Right cardiac atrium (tissue), 5 donors: ENCODE measurements around the gene PTPRM. TPM values are rescaled to one million over a fixed set of nuclear protein-coding genes. Genes with fewer than 3 reads are reported as not detected.
"Not testable (repeated sequence)": the region's sequence is repeated elsewhere in the genome, so short reads cannot be mapped to it uniquely, and the experiment has no call there.

Experiments used
- ATAC-seq, 2 donors: fragments of 200-7000 bp; cut with Tn5 transposase; one replicate each; pipeline versions ENCODE4 v1.8.0 to v1.9.1; 2020; ENCODE audit warnings: moderate library complexity in 2 of 2, mild to moderate bottlenecking in 1 of 2
- DNase-seq, 3 donors: peaks; one replicate each; pipeline ENCODE4 v3.0.0-alpha.2; 2020
- H3K27ac ChIP-seq: one replicate; pipeline ENCODE4 v1.5.1; 2013; ENCODE audit warnings: mild to moderate bottlenecking, low read length, control low read depth, moderate library complexity
- H3K27me3 ChIP-seq: one replicate; pipeline ENCODE4 v1.6.1; 2013; ENCODE audit not compliant: control insufficient read depth, insufficient read depth
- H3K4me1 ChIP-seq: one replicate; pipeline ENCODE4 v1.6.1; 2013; ENCODE audit warnings: low read length; ENCODE audit not compliant: control insufficient read depth, insufficient read depth
- H3K4me3 ChIP-seq: one replicate; pipeline ENCODE4 v1.5.1; 2013; ENCODE audit warnings: low read length, control low read depth
- H3K9me3 ChIP-seq: one replicate; pipeline ENCODE4 v1.6.1; 2013; ENCODE audit warnings: low read length; ENCODE audit not compliant: control insufficient read depth
- WGBS: extraction: QIAGEN DNeasy Blood & Tissue Kit; methylation state at CpG from one replicate; pipeline ENCODE4 v1.1.7; 2013; 5-methylcytosine and 5-hydroxymethylcytosine counted together
- intact Hi-C, 4 donors: fragments of 100-400 bp; cut with DNase I; formaldehyde crosslinking; loops; one replicate each; pipeline versions ENCODE4 v1.11.0 to v1.14.0; 2022 to 2023
- polyA plus RNA-seq: library from polyadenylated mRNA; stranded (reverse); fragments of 200-250 nt; gene quantifications from one replicate; pipeline ENCODE4 v1.2.3, GENCODE V29; 2013
- total RNA-seq, 4 donors: library from RNA; stranded (reverse); fragmentation: NEBNext Ultra II Directional; extraction: Animal tissue kit (Norgen Biotek cat#: 25700); gene quantifications; one replicate each; pipeline ENCODE4 v1.2.1, GENCODE V29; 2021
- donor health status: healthy with polysubstance abuse.
- donor health status: DM: no; HTN: yes; CAD: no.
- donor health status: DM: no; HTN: no; CAD: no.
- donor health status: DM: no; HTN: yes; CAD: no; lungs with severe emphysema.
- donor health status: DM: yes; HTN: yes; CAD: no.

The PTPRM gene
- total and polyA plus RNA-seq, 5 donors: 55.1 to 81.5 (median 63.4) TPM

DNA sequence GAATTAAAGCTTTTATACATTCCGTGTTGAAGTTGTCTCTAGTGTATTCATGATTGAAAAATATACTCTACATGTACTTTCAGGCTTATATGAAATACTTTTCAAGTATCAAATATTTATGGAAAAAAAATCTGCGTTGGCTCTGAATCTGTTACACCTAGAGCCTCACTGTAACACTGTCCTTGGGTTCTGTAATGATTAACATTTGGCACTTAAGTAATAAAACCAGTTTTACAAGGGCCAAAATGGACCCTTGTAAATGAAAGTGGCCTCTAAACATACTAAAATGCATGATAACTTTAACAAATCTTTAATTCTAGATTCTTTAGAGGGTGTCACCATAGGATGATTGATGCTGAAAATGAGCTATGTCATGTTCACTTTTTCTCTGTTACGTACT lies 162.8 kb downstream of the PTPRM start:
- Histone ChIP-seq H3K4me3 (no peak overlapping the region), H3K4me1 (peaks cover 5% of the 10 kb centered on the region), H3K9me3 (no peaks in the 10 kb centered on the region), H3K27me3 (no peaks in the 10 kb centered on the region), H3K27ac (no peak overlapping the region)
- WGBS: 94% methylated on average over 3 of the region's 3 CpGs
- intact Hi-C loops: no loop called here
- ATAC-seq (no peak), DNase-seq (no peak)

DNA sequence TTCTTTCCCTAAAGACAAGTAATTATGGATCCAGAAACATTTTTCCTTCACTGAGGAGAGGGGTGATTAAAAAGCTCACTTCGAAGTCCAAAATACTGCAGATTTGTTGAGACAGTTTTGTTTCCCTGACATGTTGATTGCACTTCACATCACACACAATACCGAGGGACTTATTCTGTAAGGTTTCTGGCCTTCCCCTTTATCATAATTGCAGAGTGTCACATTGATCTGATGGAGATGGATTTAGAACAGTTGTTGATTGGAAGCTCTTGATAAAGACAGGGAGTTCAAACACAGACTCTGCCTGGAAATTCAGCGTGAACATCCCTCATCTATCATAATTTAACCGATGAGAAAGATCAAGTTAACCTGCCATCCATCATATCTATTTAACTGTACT lies 163.6 kb downstream of the PTPRM start:
- H3K4me1 ChIP-seq: peaks cover 8% of the 10 kb centered on the region
- intact Hi-C loops: no loop called here
- no peak for DNase-seq
- H3K9me3 ChIP-seq: no peaks in the 10 kb centered on the region
- no peak for ATAC-seq
- no peak overlapping the region for H3K27ac ChIP-seq
- WGBS: 69% methylated on average over 4 of the region's 4 CpGs
- H3K4me3 ChIP-seq: no peak overlapping the region
- H3K27me3 ChIP-seq: no peaks in the 10 kb centered on the region

GRCh38 chr18:7733642-7734041 lies 166.5 kb downstream of the PTPRM start:
- Histone ChIP-seq H3K4me3 (no peak overlapping the region), H3K4me1 (peaks cover 8% of the 10 kb centered on the region), H3K27me3 (no peaks in the 10 kb centered on the region), H3K27ac (no peak overlapping the region), H3K9me3 (no peaks in the 10 kb centered on the region)
- no peak for ATAC-seq
- 100% methylated on average over 1 of the region's 1 CpG for WGBS
- DNase-seq: no peak
- intact Hi-C loops: no loop called here

DNA sequence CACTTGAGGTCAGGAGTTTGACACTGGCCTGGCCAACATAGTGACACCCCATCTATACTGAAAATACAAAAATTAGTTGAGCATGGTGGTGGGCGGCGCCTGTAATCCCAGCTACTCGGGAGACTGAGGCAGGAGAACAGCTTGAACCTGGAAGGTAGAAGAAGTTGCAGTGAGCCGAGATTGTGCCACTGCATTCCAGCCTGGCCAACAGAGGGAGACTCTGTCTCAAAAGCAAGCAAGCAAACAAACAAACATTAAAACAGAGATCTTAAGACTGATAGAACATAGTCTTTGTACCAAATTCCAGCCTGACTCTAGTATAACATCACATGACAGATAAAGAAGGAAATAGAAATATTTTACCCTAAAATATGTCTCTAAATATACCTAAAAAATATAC lies 168.1 kb downstream of the PTPRM start:
- intact Hi-C loops: no loop called here
- DNase-seq: no peak
- no peak overlapping the region for H3K4me3 ChIP-seq
- no peaks in the 10 kb centered on the region for H3K27me3 ChIP-seq
- ATAC-seq: no peak
- peaks cover 8% of the 10 kb centered on the region for H3K4me1 ChIP-seq
- no peaks in the 10 kb centered on the region for H3K9me3 ChIP-seq
- H3K27ac ChIP-seq: no peak overlapping the region
- WGBS: 91% methylated on average over 4 of the region's 4 CpGs

- ATAC-seq (no peak), DNase-seq (no peak)
- H3K4me1 ChIP-seq: peaks cover 8% of the 10 kb centered on the region
- 91% methylated on average over 2 of the region's 2 CpGs for WGBS
- no peak overlapping the region for H3K4me3 ChIP-seq
- H3K27ac ChIP-seq: no peak overlapping the region
- H3K27me3 ChIP-seq: no peaks in the 10 kb centered on the region
- intact Hi-C loops: no loop called here
- H3K9me3 ChIP-seq: no peaks in the 10 kb centered on the region
Observed at GRCh38 chr18:7735626-7736175, 168.6 kb downstream of the PTPRM start.

GRCh38 chr18:7736526-7736925 lies 169.4 kb downstream of the PTPRM start:
- DNase-seq, H3K4me3 ChIP-seq, H3K27me3 ChIP-seq, ATAC-seq, H3K27ac ChIP-seq, H3K9me3 ChIP-seq, intact Hi-C loops: not testable (repeated sequence)
- H3K4me1 ChIP-seq: peaks cover 10% of the 10 kb centered on the region
- 93% methylated on average over 6 of the region's 6 CpGs for WGBS

DNA sequence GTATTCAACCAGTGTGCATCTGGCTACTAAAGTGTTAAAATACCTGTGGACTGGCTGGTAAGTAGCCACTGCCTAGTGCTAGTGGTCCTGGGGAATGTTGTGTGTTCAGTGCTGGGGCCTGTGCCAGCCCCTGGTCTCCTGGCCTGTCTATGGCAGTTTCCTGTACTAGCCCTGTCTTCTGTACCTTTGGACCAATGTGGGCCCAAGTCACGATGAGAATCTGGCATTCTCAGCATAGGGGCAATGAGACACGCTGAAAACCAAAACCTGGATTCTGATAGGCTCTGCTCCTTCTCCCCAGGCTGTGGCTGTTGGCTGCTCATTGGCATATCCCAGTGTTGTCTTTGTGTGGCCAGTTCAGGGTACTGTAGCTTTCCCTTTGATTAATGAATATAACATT lies 170.4 kb downstream of the PTPRM start:
- no peaks in the 10 kb centered on the region for H3K9me3 ChIP-seq
- no peaks in the 10 kb centered on the region for H3K27me3 ChIP-seq
- intact Hi-C loops: no loop called here
- no peak for DNase-seq
- ATAC-seq: peak in 1 of 2 donors; percentile 26
- no peak overlapping the region for H3K27ac ChIP-seq
- H3K4me3 ChIP-seq: no peak overlapping the region
- peaks cover 12% of the 10 kb centered on the region for H3K4me1 ChIP-seq
- WGBS: 87% methylated on average over 2 of the region's 2 CpGs

- Histone ChIP-seq H3K4me3 (no peak overlapping the region), H3K9me3 (no peaks in the 10 kb centered on the region), H3K27ac (no peak overlapping the region), H3K4me1 (peaks cover 9% of the 10 kb centered on the region), H3K27me3 (no peaks in the 10 kb centered on the region)
- 42% methylated on average over 3 of the region's 3 CpGs for WGBS
- DNase-seq: no peak
- intact Hi-C loops: no loop called here
- ATAC-seq: no peak
Observed at GRCh38 chr18:7740821-7741220, 173.7 kb downstream of the PTPRM start.

DNA sequence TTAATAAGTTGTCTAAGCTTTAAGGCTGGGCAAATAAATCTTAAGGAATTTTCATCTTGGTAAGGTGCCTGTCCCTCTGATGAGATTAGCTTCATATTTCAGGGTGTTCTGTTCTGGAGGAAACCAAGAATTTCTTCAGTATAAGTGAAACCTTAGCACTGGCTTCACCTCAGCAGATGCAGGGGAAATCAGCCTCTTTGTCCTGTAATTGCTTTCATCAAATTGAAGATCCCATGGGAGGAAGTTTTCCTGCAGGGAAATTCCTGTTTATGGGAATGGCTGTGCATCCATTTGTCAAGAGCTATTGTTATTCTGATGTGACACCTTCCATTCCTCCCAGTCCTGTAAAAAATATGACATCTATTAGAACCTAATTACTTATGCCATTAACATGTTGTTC lies 174.5 kb downstream of the PTPRM start:
- DNase-seq (no peak), ATAC-seq (peak in 1 of 2 donors; percentile 22)
- Histone ChIP-seq H3K4me3 (no peak overlapping the region), H3K4me1 (peaks cover 11% of the 10 kb centered on the region), H3K27ac (no peak overlapping the region), H3K9me3 (no peaks in the 10 kb centered on the region), H3K27me3 (no peaks in the 10 kb centered on the region)
- intact Hi-C loops: no loop called here

GRCh38 chr18:7742224-7742623 lies 175.1 kb downstream of the PTPRM start:
- ATAC-seq (no peak), DNase-seq (no peak)
- Histone ChIP-seq H3K4me3 (no peak overlapping the region), H3K27ac (no peak overlapping the region), H3K9me3 (no peaks in the 10 kb centered on the region), H3K4me1 (peaks cover 16% of the 10 kb centered on the region), H3K27me3 (no peaks in the 10 kb centered on the region)
- intact Hi-C loops: no loop called here
- WGBS: 64% methylated on average over 2 of the region's 2 CpGs

DNA sequence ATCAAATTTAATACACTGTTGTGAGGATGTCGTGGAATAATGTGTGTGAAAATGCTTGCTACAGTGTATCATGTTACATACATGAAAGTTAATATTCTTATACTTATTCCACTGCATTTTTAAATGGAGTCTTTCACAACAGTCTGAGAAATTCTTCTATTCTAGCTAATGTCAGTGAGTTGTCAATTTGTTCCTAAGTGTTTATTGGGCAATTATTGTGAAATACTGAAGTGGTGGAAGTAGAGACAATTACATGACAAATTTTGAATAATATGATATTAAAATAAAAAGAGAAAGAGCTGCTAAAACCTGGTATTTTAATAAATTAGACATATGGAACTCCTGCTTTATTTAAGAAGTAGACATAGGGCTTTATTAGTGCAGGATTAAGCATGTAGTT lies 176.1 kb downstream of the PTPRM start:
- no peak overlapping the region for H3K27ac ChIP-seq
- no peaks in the 10 kb centered on the region for H3K27me3 ChIP-seq
- intact Hi-C loops: no loop called here
- ATAC-seq: no peak
- H3K4me3 ChIP-seq: no peak overlapping the region
- 67% methylated on average over 1 of the region's 1 CpG for WGBS
- peaks cover 15% of the 10 kb centered on the region for H3K4me1 ChIP-seq
- no peak for DNase-seq
- H3K9me3 ChIP-seq: no peaks in the 10 kb centered on the region

DNA sequence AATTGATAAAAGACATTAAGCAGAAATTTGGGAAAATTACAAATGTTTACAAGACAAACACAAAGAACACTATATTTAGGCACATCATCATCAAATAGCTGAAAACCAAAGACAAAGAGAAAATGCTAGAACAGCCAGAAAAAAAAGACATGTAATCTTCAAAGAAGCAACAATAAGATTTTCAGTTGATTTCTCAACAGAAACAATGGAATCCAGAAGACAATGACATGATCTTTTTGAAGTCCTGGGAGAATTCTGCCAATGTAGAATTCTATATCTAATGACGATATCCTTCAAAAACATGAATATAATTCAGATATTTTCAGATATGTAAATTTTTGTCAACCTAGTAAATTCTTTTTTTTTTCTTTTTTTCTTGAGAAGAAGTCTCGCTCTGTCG lies 179.0 kb downstream of the PTPRM start:
- ATAC-seq: no peak
- H3K27ac ChIP-seq: no peak overlapping the region
- intact Hi-C loops: no loop called here
- 97% methylated on average over 3 of the region's 3 CpGs for WGBS
- DNase-seq: no peak
- no peak overlapping the region for H3K4me3 ChIP-seq
- no peaks in the 10 kb centered on the region for H3K27me3 ChIP-seq
- no peaks in the 10 kb centered on the region for H3K9me3 ChIP-seq
- H3K4me1 ChIP-seq: peaks cover 23% of the 10 kb centered on the region
